Measurements from ENCODE around the gene WDR90. TPM values are rescaled to one million over a fixed set of nuclear protein-coding genes. Genes with fewer than 3 reads are reported as not detected.

The WDR90 gene
- total RNA-seq, 1 experiment from 2014 or later: 68.2 TPM

GRCh38 chr16:637081-638018 is 11.8 kb upstream of the WDR90 start:
- H3K27ac ChIP-seq (ENCODE audit: insufficient read length, low read depth, low read length): no peak overlapping the region
- peak overlapping the region; percentile 82 to 96 for H3K4me3 Mint-ChIP-seq
- H3K27ac Mint-ChIP-seq: no peak overlapping the region; a peak in 1 of 7 replicates
- no peak overlapping the region for H2BK12ac ChIP-seq (ENCODE audit: insufficient read length, low read depth, low read length)
- H3K79me1 ChIP-seq (ENCODE audit: insufficient read depth, low read depth, low read length, poor library complexity, severe bottlenecking): no peaks in the 10 kb centered on the region
- WGBS (ENCODE audit: extremely low coverage, insufficient read length, low lambda C conversion rate): no CpG with 5 or more reads among the region's 53 CpGs
- no peak overlapping the region for H2BK15ac ChIP-seq (ENCODE audit: low read depth, low read length)
- no peak overlapping the region for H2AFZ ChIP-seq (ENCODE audit: low read length)
- peak overlapping the region; percentile 50 for H3K4me2 ChIP-seq (ENCODE audit: insufficient read depth, insufficient read length, low read length)
- H3K4me1 ChIP-seq (ENCODE audit: insufficient read depth, low read length): no peaks in the 10 kb centered on the region; the same call in 1 of the 2 replicates
- no peak overlapping the region for H4K8ac ChIP-seq (replicated peaks; ENCODE audit: insufficient read length, low read depth, low read length)
- DNase-seq: peak; percentile 90
- H2BK120ac ChIP-seq (ENCODE audit: low read depth, low read length, poor library complexity, severe bottlenecking): no peak overlapping the region
- peaks cover 2% of the 10 kb centered on the region; the same call in 1 of the 2 replicates for H3K79me2 ChIP-seq (ENCODE audit: insufficient read depth, low read length)
- peaks cover 11 to 22% of the 10 kb centered on the region in 2 experiments for H3K4me1 Mint-ChIP-seq
- H3K9ac ChIP-seq (ENCODE audit: extremely low read depth, insufficient read length, low read length): no peak overlapping the region
- H3K36me3 Mint-ChIP-seq (ENCODE audit: insufficient read depth in 1 of 3, low read depth in 3 of 3): peaks cover 0 to 6% (median 1%) of the 10 kb centered on the region in 3 experiments; a peak in 4 of 7 replicates
- peaks cover 7% of the 10 kb centered on the region for H3K23me2 ChIP-seq (ENCODE audit: insufficient read length, low read depth, low read length, poor library complexity, severe bottlenecking)
- H4K91ac ChIP-seq (ENCODE audit: insufficient read length, low read depth, low read length): no peak overlapping the region
- H2BK5ac ChIP-seq (ENCODE audit: insufficient read length, low read length): no peak overlapping the region
- H3K18ac ChIP-seq (ENCODE audit: insufficient read length, low read depth, low read length): no peak overlapping the region
- peaks cover 3% of the 10 kb centered on the region in 2 experiments; a peak in 2 of 5 replicates for H3K9me3 Mint-ChIP-seq
- no peak overlapping the region for H2AK5ac ChIP-seq (ENCODE audit: insufficient read length, low read length)
- no peak overlapping the region for H2BK20ac ChIP-seq (ENCODE audit: low read depth, low read length, poor library complexity, severe bottlenecking)
- no peak overlapping the region for H3T11ph ChIP-seq (ENCODE audit: low read length)
- peaks cover 2% of the 10 kb centered on the region; the same call in 1 of the 2 replicates for H3K27me3 Mint-ChIP-seq (ENCODE audit: low read depth)
- no peak overlapping the region for H3K23ac ChIP-seq (ENCODE audit: insufficient read length, low read depth, low read length)
- no peak overlapping the region for H3K4ac ChIP-seq (ENCODE audit: low read depth, low read length)
- TF ChIP-seq, protein P1, sequence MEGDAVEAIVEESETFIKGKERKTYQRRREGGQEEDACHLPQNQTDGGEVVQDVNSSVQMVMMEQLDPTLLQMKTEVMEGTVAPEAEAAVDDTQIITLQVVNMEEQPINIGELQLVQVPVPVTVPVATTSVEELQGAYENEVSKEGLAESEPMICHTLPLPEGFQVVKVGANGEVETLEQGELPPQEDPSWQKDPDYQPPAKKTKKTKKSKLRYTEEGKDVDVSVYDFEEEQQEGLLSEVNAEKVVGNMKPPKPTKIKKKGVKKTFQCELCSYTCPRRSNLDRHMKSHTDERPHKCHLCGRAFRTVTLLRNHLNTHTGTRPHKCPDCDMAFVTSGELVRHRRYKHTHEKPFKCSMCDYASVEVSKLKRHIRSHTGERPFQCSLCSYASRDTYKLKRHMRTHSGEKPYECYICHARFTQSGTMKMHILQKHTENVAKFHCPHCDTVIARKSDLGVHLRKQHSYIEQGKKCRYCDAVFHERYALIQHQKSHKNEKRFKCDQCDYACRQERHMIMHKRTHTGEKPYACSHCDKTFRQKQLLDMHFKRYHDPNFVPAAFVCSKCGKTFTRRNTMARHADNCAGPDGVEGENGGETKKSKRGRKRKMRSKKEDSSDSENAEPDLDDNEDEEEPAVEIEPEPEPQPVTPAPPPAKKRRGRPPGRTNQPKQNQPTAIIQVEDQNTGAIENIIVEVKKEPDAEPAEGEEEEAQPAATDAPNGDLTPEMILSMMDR (conservative IDR thresholded peaks at IDR 0.05): no peak
- no peaks in the 10 kb centered on the region for H3K27me3 ChIP-seq (ENCODE audit: insufficient read depth, low read length)
- H4K5ac ChIP-seq (ENCODE audit: insufficient read length, low read depth, low read length): no peak overlapping the region
- H3K56ac ChIP-seq (ENCODE audit: insufficient read length, low read depth, low read length): no peak overlapping the region
- no peaks in the 10 kb centered on the region for H3K9me3 ChIP-seq (ENCODE audit: control insufficient read depth, low read depth, low read length)
- H4K20me1 ChIP-seq (ENCODE audit: control insufficient read depth, insufficient read depth, insufficient read length): no peaks in the 10 kb centered on the region
- no peak overlapping the region for H3K14ac ChIP-seq (ENCODE audit: insufficient read depth, low read length)
